SK-MEL-5 (cell line): ENCODE results near the gene SLC25A48. TPM values are rescaled to one million over a fixed set of nuclear protein-coding genes. Genes with fewer than 3 reads are reported as not detected.
"Not testable (repeated sequence)": the region's sequence is repeated elsewhere in the genome, so short reads cannot be mapped to it uniquely, and the experiment has no call there.

Experiments used
- DNase-seq: peaks from one replicate; pipeline ENCODE4 v3.0.0-alpha.2; 2016; ENCODE audit warnings: low read depth, low spot score
- in situ Hi-C: cut with HindIII; loops from 2 replicates; pipeline ENCODE4 v1.10.0; 2016; ENCODE audit warnings: low sequenced_read_pairs, high pct_unique_total_duplicates, low pct_unique_long_range_greater_than_20kb
- total RNA-seq: library from RNA; depleted of rRNA; stranded (reverse); fragments of >200 nt; shearing (Covaris generic); gene quantifications from 2 replicates; pipeline ENCODE4 v1.2.3, GENCODE V29; 2014

SLC25A48 gene
- total RNA-seq, 1 experiment from 2014 or later, result 0.05 TPM

GRCh38 chr5:135827965-135828781 is 6.3 kb upstream of the SLC25A48 start:
- in situ Hi-C loops, result loop anchor here (25.0 kb wide), 2 partner anchors 266 to 366 kb away; partner anchors contain the start of gene TIFAB
- DNase-seq, result no peak

DNA sequence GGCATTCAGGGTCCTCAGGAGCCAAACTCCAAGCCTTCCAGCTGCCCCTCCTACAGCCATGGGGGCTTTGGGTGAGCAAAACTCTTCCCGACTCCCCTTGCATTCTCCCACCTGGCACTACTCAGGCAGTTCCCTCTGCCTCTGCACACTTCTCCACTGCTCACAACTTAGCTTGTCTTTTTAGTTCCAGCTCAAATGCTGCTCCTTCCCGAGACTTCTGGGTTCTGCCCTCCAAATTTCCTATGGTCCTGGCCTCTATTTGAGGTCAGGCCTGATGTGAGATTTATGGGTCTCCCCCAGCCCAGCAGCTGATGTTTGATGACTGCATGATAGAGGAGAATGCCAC is 5.7 kb upstream of the SLC25A48 start:
- in situ Hi-C loops, result loop anchor here (25.0 kb wide), 2 partner anchors 266 to 366 kb away; partner anchors contain the start of gene TIFAB
- DNase-seq, result no peak

GRCh38 chr5:135829179-135829578 is 5.3 kb upstream of the SLC25A48 start:
- DNase-seq, result no peak
- in situ Hi-C loops, result loop anchor here (25.0 kb wide), 2 partner anchors 267 to 367 kb away; partner anchors contain the start of gene TIFAB

GRCh38 chr5:135829681-135830383 is 4.6 kb upstream of the SLC25A48 start:
- in situ Hi-C loops, result loop anchor here (25.0 kb wide), 2 partner anchors 268 to 368 kb away; partner anchors contain the start of gene TIFAB

DNA sequence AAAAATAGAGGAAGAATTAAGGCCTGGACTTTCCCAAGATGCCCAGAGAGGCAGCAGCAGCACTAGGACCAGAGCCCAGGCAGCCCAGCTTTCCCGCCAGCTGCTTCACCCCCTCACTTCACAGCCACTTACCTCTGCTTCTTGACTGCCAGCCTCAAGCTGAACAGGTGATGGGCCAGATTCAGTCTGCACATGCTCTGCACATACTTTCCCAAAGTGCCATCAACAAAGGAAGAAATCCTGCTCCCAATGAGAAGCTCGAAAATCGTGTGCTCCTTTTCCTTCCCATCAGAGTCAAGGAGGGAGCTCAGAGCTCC is 4.1 kb upstream of the SLC25A48 start:
- in situ Hi-C loops, result loop anchor here (25.0 kb wide), 2 partner anchors 268 to 368 kb away; partner anchors contain the start of gene TIFAB
- no peak for DNase-seq

More at GRCh38 chr5:135829681-135830383, 4.6 kb upstream of the SLC25A48 start:
- DNase-seq, result peak; percentile 72

DNA sequence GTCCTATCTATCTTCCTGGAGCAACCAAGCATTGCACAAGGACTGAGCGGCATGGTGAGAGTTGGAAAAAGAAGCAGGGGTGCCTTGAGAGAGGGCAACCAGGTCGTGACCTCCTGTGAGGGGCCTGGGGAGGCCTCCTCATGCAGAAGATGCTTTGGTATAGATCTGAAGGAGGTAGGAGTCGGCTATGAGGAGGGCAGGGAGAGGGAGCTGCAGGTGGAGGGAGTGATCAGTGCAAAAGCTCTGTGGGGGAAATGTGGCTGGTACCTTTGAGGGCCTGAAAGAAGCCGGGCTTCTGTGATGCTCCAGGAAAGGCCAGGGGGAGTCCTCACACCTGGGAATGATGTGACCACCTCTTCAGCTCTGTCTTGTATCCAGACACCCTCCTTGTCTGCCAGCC is 3.6 kb upstream of the SLC25A48 start:
- no peak for DNase-seq

DNA sequence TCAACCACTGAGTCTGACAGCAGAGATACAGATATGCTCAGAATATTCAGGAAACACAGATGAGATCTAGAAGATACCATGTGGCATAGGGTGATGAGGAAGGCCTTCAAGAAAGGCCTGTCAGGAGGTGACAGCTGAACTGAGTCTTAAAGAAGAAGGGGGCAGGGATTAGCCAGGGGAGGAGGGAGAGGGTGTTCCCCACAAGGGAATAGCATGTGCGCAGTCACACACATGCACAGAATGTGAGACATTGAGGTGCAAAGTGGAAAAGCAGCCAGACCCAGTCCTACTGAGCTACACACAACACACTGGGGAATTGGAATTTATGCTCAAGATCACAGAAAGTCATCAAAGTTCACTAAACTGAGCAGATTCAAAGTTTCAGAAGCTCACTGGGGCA is 3.0 kb upstream of the SLC25A48 start:
- in situ Hi-C loops, result loop anchor here (25.0 kb wide), 2 partner anchors 269 to 369 kb away; partner anchors contain the start of gene TIFAB
- DNase-seq, result no peak

More for the DNA sequence above, 3.6 kb upstream of the SLC25A48 start:
- in situ Hi-C loops, result loop anchor here (25.0 kb wide), 2 partner anchors 269 to 369 kb away; partner anchors contain the start of gene TIFAB

GRCh38 chr5:135831851-135832555 is 2.5 kb upstream of the SLC25A48 start:
- in situ Hi-C loops, result loop anchor here (25.0 kb wide), 2 partner anchors 270 to 370 kb away; partner anchors contain the start of gene TIFAB
- DNase-seq, result no peak

GRCh38 chr5:135832941-135833920 is 1.2 kb upstream of the SLC25A48 start:
- no peak for DNase-seq

GRCh38 chr5:135833961-135834638 is 363 bp upstream of the SLC25A48 start:
- peak; percentile 50 for DNase-seq
- in situ Hi-C loops, result loop anchor here (25.0 kb wide), 2 partner anchors 272 to 372 kb away; partner anchors contain the start of gene TIFAB

More at GRCh38 chr5:135832941-135833920, 1.2 kb upstream of the SLC25A48 start:
- in situ Hi-C loops, result loop anchor here (25.0 kb wide), 2 partner anchors 271 to 371 kb away; partner anchors contain the start of gene TIFAB

DNA sequence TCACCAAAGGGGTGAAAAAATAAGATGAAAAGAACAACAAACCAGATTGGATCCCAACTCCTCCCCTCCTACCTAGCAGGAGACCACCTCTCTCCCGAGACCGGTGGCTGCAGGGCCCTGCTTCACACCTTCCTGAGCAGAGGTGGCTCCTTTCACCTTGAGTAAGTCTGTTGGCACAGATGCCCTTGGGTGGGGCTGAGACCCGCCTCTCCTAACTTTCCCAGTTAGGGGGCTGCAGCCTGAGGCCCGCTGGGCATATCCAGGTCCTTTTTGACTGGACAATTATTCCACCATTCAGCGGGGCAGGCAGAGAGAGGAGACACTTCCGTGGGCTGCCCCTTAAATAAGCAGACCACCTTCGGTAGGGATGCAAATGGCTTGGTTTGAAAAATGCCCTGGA is 1.3 kb downstream of the SLC25A48 start:
- DNase-seq, result no peak
- in situ Hi-C loops, result loop anchor here (25.0 kb wide), 2 partner anchors 273 to 373 kb away; partner anchors contain the start of gene TIFAB

- not testable (repeated sequence) for DNase-seq
- in situ Hi-C loops, result loop anchor here (25.0 kb wide), 2 partner anchors 276 to 376 kb away; partner anchors contain the start of gene TIFAB
Measured at GRCh38 chr5:135838395-135838794, 3.9 kb downstream of the SLC25A48 start.

DNA sequence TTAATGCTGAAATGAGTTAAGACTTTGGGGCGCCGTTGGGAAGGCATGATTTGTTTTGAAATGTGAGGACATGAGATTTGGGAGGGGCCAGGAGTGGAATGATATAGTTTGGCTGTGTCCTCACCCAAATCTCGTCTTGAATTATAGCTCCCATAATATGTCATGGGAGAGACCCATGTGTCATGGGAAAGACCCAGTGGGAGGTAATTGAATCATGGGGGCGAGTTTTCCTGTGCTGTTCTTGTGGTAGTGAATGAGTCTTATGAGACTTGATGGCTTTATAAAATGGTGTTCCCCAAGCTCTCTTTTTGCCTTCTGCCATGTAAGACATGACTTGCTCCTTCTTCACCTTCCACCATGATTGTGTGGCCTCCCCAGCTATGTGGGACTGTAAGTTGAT is 5.1 kb downstream of the SLC25A48 start:
- in situ Hi-C loops, result loop anchor here (25.0 kb wide), 2 partner anchors 277 to 377 kb away; partner anchors contain the start of gene TIFAB
- no peak for DNase-seq

GRCh38 chr5:135840959-135841358 is 6.5 kb downstream of the SLC25A48 start:
- in situ Hi-C loops, result loop anchor here (25.0 kb wide), 2 partner anchors 279 to 379 kb away; partner anchors contain the start of gene TIFAB
- no peak for DNase-seq

- no peak for DNase-seq
- in situ Hi-C loops, result loop anchor here (25.0 kb wide), 2 partner anchors 280 to 380 kb away; partner anchors contain the start of gene TIFAB
Measured at GRCh38 chr5:135842737-135843136, 8.3 kb downstream of the SLC25A48 start.
